Testis (tissue), 3 donors: ENCODE data around the gene IQCH. TPM values are rescaled to one million over a fixed set of nuclear protein-coding genes. Genes with fewer than 3 reads are reported as not detected.

Experiments used
- DNase-seq: peaks from one replicate; pipeline ENCODE4 v3.0.0-alpha.2; 2019
- H3K27ac ChIP-seq, 2 donors: fragments of 200-600 bp; sonication (generic); one replicate each; pipeline ENCODE4 v1.5.1; 2019
- H3K27me3 ChIP-seq: fragments of 200-600 bp; sonication (generic); one replicate; pipeline ENCODE4 v1.5.1; 2019
- H3K36me3 ChIP-seq: fragments of 200-600 bp; sonication (generic); one replicate; pipeline ENCODE4 v1.5.1; 2017; ENCODE audit warnings: low read depth; ENCODE audit errors: missing control alignments
- H3K4me1 ChIP-seq: fragments of 200-600 bp; sonication (generic); one replicate; pipeline ENCODE4 v1.5.1; 2019
- H3K4me3 ChIP-seq, 2 donors: fragments of 200-600 bp; sonication (generic); one replicate each; pipeline ENCODE4 v1.5.1; 2017 to 2019
- H3K9me3 ChIP-seq: fragments of 200-600 bp; sonication (generic); one replicate; pipeline ENCODE4 v1.5.1; 2017
- POLR2A ChIP-seq: fragments of 450-650 bp; IDR thresholded peaks from one replicate; pipeline ENCODE4 v1.6.1; 2017; ENCODE audit warnings: antibody characterized with exemption, mild to moderate bottlenecking, moderate library complexity
- WGBS, 2 donors: methylation state at CpG; one replicate each; pipeline ENCODE4 v1.1.5; 2018; 5-methylcytosine and 5-hydroxymethylcytosine counted together
- intact Hi-C: fragments of 100-400 bp; cut with DNase I; formaldehyde crosslinking; loops from one replicate; pipeline ENCODE4 v1.15.1; 2023; ENCODE audit warnings: low total_unique reads
- polyA plus RNA-seq: library from polyadenylated mRNA; stranded (reverse); fragments of 350-450 nt; fragmentation: Illumina TruSeq; extraction: RNeasy Lipid Tissue Mini Kit (QIAGEN cat#74804); gene quantifications from one replicate; pipeline ENCODE4 v1.2.3, GENCODE V29; 2014; ENCODE audit warnings: low read depth, low replicate concordance; ENCODE audit not compliant: insufficient read depth
- total RNA-seq, 2 donors: library from RNA; depleted of rRNA; stranded (reverse); fragments of >200 nt; gene quantifications; one replicate each; pipeline ENCODE4 v1.2.3, GENCODE V29; 2016
- TF ChIP-seq, protein P1 (sequence below), 3 experiments: fragments of 450-650 bp in 2 of 3; fragments of 200-600 bp in 1 of 3; sonication (generic) in 1 of 3; IDR thresholded peaks; one replicate each; pipeline ENCODE4 v1.5.1; 2016 to 2019; ENCODE audit warnings: antibody characterized with exemption in 3 of 3, mild to moderate bottlenecking in 2 of 3, moderate library complexity in 1 of 3

IQCH gene
- total and polyA plus RNA-seq, 3 donors from 2014 or later: 23.5 to 42.2 (median 31.9) TPM

DNA sequence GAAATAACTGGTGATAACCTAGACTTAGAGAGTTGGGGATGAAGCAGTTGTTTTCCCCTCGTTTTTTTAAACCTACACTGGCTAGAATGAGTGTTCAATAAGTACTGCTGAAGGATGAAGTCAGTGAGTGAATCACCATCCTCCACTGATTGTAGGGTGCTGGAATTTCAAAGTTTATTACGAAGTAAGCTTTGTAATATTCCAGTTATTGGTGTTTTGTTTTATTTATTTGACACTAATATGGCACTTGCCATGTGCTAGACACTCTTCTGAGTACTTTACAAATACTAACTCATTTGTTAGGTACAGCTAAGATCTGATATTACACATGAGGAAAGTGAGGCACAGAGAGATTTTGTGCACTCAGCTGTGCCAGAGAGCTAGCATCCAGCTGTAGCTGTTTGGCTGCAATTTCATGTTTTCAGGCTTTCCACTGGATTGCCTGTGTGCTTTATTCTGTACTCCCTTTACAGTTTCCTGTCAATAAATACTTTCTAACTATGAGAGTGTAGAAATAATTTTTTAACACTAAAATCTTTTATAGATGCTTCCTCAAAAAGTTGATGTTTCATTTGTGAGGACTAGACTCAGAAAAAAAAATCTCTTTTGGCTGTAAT, 293.8 kb downstream of the IQCH start:
- no peaks in the 10 kb centered on the region for H3K9me3 ChIP-seq
- no peaks in the 10 kb centered on the region for H3K27me3 ChIP-seq
- intact Hi-C loops: no loop called here
- H3K4me3 ChIP-seq: no peak overlapping the region
- no peak for DNase-seq
- TF ChIP-seq POLR2A: no peak
- TF ChIP-seq, protein P1, sequence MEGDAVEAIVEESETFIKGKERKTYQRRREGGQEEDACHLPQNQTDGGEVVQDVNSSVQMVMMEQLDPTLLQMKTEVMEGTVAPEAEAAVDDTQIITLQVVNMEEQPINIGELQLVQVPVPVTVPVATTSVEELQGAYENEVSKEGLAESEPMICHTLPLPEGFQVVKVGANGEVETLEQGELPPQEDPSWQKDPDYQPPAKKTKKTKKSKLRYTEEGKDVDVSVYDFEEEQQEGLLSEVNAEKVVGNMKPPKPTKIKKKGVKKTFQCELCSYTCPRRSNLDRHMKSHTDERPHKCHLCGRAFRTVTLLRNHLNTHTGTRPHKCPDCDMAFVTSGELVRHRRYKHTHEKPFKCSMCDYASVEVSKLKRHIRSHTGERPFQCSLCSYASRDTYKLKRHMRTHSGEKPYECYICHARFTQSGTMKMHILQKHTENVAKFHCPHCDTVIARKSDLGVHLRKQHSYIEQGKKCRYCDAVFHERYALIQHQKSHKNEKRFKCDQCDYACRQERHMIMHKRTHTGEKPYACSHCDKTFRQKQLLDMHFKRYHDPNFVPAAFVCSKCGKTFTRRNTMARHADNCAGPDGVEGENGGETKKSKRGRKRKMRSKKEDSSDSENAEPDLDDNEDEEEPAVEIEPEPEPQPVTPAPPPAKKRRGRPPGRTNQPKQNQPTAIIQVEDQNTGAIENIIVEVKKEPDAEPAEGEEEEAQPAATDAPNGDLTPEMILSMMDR (IDR thresholded peaks at IDR 0.05): no peak
- 57 to 73% methylated on average over 2 of the region's 2 CpGs for WGBS, 2 donors
- H3K27ac ChIP-seq: no peak overlapping the region
- H3K36me3 ChIP-seq: no peaks in the 10 kb centered on the region
- H3K4me1 ChIP-seq: peaks cover 15% of the 10 kb centered on the region

DNA sequence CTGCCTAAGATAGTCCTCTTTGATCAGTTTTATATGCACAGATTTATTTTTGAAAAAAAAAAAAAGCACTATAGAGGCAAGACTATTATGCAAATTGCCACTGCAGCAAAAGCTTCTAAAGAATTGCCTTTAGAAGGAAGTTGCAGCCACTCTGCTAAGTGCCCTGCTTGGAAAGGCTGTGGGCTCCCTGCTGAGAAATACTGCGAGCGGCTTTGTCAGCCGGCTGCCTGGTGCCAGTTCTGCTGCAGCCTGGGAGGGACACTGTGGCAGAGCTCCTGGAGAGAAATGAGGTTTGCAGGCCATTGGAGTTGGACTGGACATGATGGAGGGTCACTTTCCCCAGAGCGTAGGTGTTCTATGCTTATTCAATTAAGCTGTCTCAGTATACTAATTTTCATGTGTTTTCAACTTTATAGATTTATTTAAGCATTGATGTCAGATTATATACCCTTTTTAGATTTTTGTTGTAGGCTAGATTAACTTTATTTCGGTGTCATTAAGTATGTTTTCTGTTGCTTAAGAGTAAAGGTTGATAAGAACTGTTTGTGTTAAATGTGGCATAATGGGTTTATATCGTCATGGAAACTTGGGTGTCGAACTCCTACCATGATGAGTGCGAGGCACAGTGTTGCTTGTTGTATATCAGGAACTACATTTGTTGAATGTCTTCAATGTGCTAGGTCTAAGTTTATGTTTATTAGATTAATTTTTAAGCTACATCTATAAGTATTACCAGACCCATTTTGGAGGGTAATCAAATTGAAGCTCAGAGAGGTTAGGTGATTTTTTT, 294.5 kb downstream of the IQCH start:
- peak; percentile 43 for DNase-seq
- Histone ChIP-seq H3K27me3 (no peaks in the 10 kb centered on the region), H3K4me3 (no peak overlapping the region), H3K4me1 (peaks cover 8% of the 10 kb centered on the region), H3K9me3 (no peaks in the 10 kb centered on the region), H3K27ac (no peak overlapping the region), H3K36me3 (no peaks in the 10 kb centered on the region)
- intact Hi-C loops: no loop called here
- TF ChIP-seq, protein P1 (IDR thresholded peaks at IDR 0.05): no peak
- TF ChIP-seq POLR2A: no peak
- WGBS, 2 donors: 81 to 84% methylated on average over 8 of the region's 8 CpGs

DNA sequence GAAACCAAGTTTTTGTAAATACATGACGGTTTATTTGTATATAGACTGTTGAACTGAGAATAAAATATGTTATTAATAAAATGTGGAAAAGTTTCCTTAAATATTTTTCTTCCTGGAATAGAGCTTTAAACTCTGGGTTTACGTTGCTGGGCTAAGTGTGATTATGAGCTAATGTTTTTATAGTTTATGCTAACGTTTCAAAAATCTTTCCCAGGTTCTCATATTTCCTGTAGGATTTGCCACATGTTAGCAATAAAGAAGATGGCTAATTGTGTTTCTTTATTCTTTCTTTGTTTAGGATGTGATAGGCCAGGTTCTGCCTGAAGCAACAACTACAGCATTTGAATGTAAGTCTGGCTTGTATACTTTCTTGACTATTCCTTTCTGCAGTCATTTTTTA, 295.1 kb downstream of the IQCH start:
- H3K4me1 ChIP-seq: peaks cover 6% of the 10 kb centered on the region
- H3K27ac ChIP-seq: no peak overlapping the region
- H3K36me3 ChIP-seq: no peaks in the 10 kb centered on the region
- 72 to 76% methylated on average over 3 of the region's 3 CpGs for WGBS, 2 donors
- intact Hi-C loops: no loop called here
- no peak for TF ChIP-seq POLR2A
- TF ChIP-seq, protein P1 (IDR thresholded peaks at IDR 0.05): no peak
- H3K27me3 ChIP-seq: no peaks in the 10 kb centered on the region
- no peak overlapping the region for H3K4me3 ChIP-seq
- no peaks in the 10 kb centered on the region for H3K9me3 ChIP-seq
- no peak for DNase-seq

DNA sequence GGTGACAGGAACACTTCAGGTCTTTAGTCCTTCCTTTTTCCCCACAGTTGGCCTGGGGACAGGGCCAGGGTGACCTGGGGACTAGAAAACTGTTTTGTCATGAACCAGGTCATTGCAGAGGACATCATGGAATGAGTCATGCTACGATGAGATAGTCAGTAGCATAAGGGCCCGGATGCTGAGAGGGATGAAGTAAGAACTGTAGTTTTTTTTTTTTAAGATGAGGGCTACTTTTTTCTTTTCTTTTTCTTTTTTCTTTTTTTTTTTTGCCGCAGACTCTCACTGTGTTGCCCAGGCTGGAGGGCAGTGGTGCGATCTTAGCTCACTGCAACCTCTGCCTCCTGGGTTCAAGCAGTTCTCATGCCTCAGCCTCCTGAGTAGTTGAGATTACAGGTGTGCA, 295.9 kb downstream of the IQCH start:
- no peak for DNase-seq
- TF ChIP-seq POLR2A: no peak
- TF ChIP-seq, protein P1 (IDR thresholded peaks at IDR 0.05): no peak
- H3K27me3 ChIP-seq: no peaks in the 10 kb centered on the region
- H3K4me3 ChIP-seq: no peak overlapping the region
- 76 to 84% methylated on average over 4 of the region's 4 CpGs for WGBS, 2 donors
- intact Hi-C loops: no loop called here
- H3K4me1 ChIP-seq: peaks cover 6% of the 10 kb centered on the region
- no peaks in the 10 kb centered on the region for H3K9me3 ChIP-seq
- no peak overlapping the region for H3K27ac ChIP-seq
- H3K36me3 ChIP-seq: no peaks in the 10 kb centered on the region
